ENCODE results near the gene FBXL17.

The FBXL17 gene

GRCh38 chr5:108036482-108036881 lies 345.4 kb downstream of the FBXL17 start:
- no peak for TF ChIP-seq CTCF (IDR thresholded peaks at IDR 0.05; ENCODE audit: borderline replicate concordance, control extremely low read depth, extremely low read depth, insufficient read depth, missing control alignments)
- no peak for DNase-seq (ENCODE audit: low spot score)
- in situ Hi-C loops (cut with MboI; ENCODE audit: low sequenced_read_pairs, unreplicated experiment) = no loop called here

GRCh38 chr5:108028883-108029282 lies 353.0 kb downstream of the FBXL17 start:
- TF ChIP-seq CTCF (IDR thresholded peaks at IDR 0.05; ENCODE audit: borderline replicate concordance, control extremely low read depth, extremely low read depth, insufficient read depth, missing control alignments) = no peak
- no peak for DNase-seq (ENCODE audit: low spot score)
- in situ Hi-C loops (cut with MboI; ENCODE audit: low sequenced_read_pairs, unreplicated experiment) = no loop called here

- no peak for DNase-seq (ENCODE audit: low spot score)
- no peak for TF ChIP-seq CTCF (IDR thresholded peaks at IDR 0.05; ENCODE audit: borderline replicate concordance, control extremely low read depth, extremely low read depth, insufficient read depth, missing control alignments)
- in situ Hi-C loops (cut with MboI; ENCODE audit: low sequenced_read_pairs, unreplicated experiment) = no loop called here
These were observed 353.5 kb downstream of the FBXL17 start for GRCh38 chr5:108028412-108028811.

GRCh38 chr5:108025957-108026356 lies 355.9 kb downstream of the FBXL17 start:
- DNase-seq (ENCODE audit: low spot score) = no peak
- no peak for TF ChIP-seq CTCF (IDR thresholded peaks at IDR 0.05; ENCODE audit: borderline replicate concordance, control extremely low read depth, extremely low read depth, insufficient read depth, missing control alignments)
- in situ Hi-C loops (cut with MboI; ENCODE audit: low sequenced_read_pairs, unreplicated experiment) = no loop called here

GRCh38 chr5:108024986-108025385 lies 356.9 kb downstream of the FBXL17 start:
- DNase-seq (ENCODE audit: low spot score) = no peak
- no peak for TF ChIP-seq CTCF (IDR thresholded peaks at IDR 0.05; ENCODE audit: borderline replicate concordance, control extremely low read depth, extremely low read depth, insufficient read depth, missing control alignments)
- in situ Hi-C loops (cut with MboI; ENCODE audit: low sequenced_read_pairs, unreplicated experiment) = no loop called here

- TF ChIP-seq CTCF (IDR thresholded peaks at IDR 0.05; ENCODE audit: borderline replicate concordance, control extremely low read depth, extremely low read depth, insufficient read depth, missing control alignments) = no peak
- in situ Hi-C loops (cut with MboI; ENCODE audit: low sequenced_read_pairs, unreplicated experiment) = no loop called here
- no peak for DNase-seq (ENCODE audit: low spot score)
These were observed 365.8 kb downstream of the FBXL17 start for GRCh38 chr5:108016101-108016500.

GRCh38 chr5:108006791-108007190 lies 375.1 kb downstream of the FBXL17 start:
- no peak for TF ChIP-seq CTCF (IDR thresholded peaks at IDR 0.05; ENCODE audit: borderline replicate concordance, control extremely low read depth, extremely low read depth, insufficient read depth, missing control alignments)
- DNase-seq (ENCODE audit: low spot score) = no peak
- in situ Hi-C loops (cut with MboI; ENCODE audit: low sequenced_read_pairs, unreplicated experiment) = no loop called here

Data from GM13976 (cell line).